Neural progenitor cell (in vitro differentiated cells): ENCODE data around the gene ENO2.

Source experiments
- CTCF ChIP-seq: fragments of 200-600 bp; sonication (generic); IDR thresholded peaks from 2 replicates; pipeline ENCODE4 v1.5.1; 2017; ENCODE audit warnings: antibody characterized with exemption, mild to moderate bottlenecking
- EZH2 ChIP-seq: fragments of 200-600 bp; sonication (generic); IDR thresholded peaks from 2 replicates; pipeline ENCODE4 v1.6.1; 2017; ENCODE audit warnings: antibody characterized with exemption, mild to moderate bottlenecking, moderate library complexity
- EZH2phosphoT487 ChIP-seq: fragments of 200-600 bp; sonication (generic); IDR thresholded peaks from 2 replicates; pipeline ENCODE4 v1.6.1; 2017; ENCODE audit warnings: antibody characterized with exemption

GRCh38 chr12:6937481-6938352 is 23.3 kb downstream of the ENO2 start:
- TF ChIP-seq CTCF (peak; percentile 90), EZH2 (no peak), EZH2phosphoT487 (peak; percentile 22)
